WI38 (cell line): ENCODE results near the gene TUT7.

Experiments used
- H3K4me3 ChIP-seq: 2 replicates; pipeline ENCODE4 v1.5.1; 2011; ENCODE audit warnings: low read depth, mild to moderate bottlenecking, control low read depth, low read length
- CTCF ChIP-seq: IDR thresholded peaks from 2 replicates; pipeline ENCODE4 v1.5.1; 2012; ENCODE audit warnings: low read depth, mild to moderate bottlenecking, control low read depth, low read length

The TUT7 gene

GRCh38 chr9:86333651-86334050 lies 20.6 kb downstream of the TUT7 start:
- TF ChIP-seq CTCF = no peak
- no peak overlapping the region for H3K4me3 ChIP-seq

- TF ChIP-seq CTCF = no peak
- no peak overlapping the region for H3K4me3 ChIP-seq
Observed at GRCh38 chr9:86330186-86330585, 24.0 kb downstream of the TUT7 start.

- no peak overlapping the region for H3K4me3 ChIP-seq
- TF ChIP-seq CTCF = no peak
Observed at GRCh38 chr9:86329649-86330048, 24.6 kb downstream of the TUT7 start.

- no peak for TF ChIP-seq CTCF
Observed at GRCh38 chr9:86328156-86328555, 26.1 kb downstream of the TUT7 start.

GRCh38 chr9:86326536-86326935 lies 27.7 kb downstream of the TUT7 start:
- no peak for TF ChIP-seq CTCF

More at GRCh38 chr9:86328156-86328555, 26.1 kb downstream of the TUT7 start:
- H3K4me3 ChIP-seq = no peak overlapping the region

GRCh38 chr9:86324901-86325300 lies 29.3 kb downstream of the TUT7 start:
- no peak for TF ChIP-seq CTCF
- no peak overlapping the region for H3K4me3 ChIP-seq

More at GRCh38 chr9:86326536-86326935, 27.7 kb downstream of the TUT7 start:
- H3K4me3 ChIP-seq = no peak overlapping the region

GRCh38 chr9:86324308-86324707 lies 29.9 kb downstream of the TUT7 start:
- no peak overlapping the region for H3K4me3 ChIP-seq
- TF ChIP-seq CTCF = no peak
